Sigmoid colon (tissue), 7 donors: ENCODE results near the gene RAMP1. TPM values are rescaled to one million over a fixed set of nuclear protein-coding genes. Genes with fewer than 3 reads are reported as not detected.

ENCODE experiments used
- DNase-seq: peaks from one replicate; pipeline ENCODE4 v3.0.0-alpha.2; 2019
- H3K27ac ChIP-seq, 4 donors: fragments of 200-600 bp; sonication (generic); one replicate each; pipeline ENCODE4 v1.5.1; 2016 to 2019; ENCODE audit warnings: mild to moderate bottlenecking in 1 of 4
- H3K27me3 ChIP-seq, 3 donors: fragments of 200-600 bp; sonication (generic); one replicate each; pipeline ENCODE4 v1.5.1; 2019; ENCODE audit warnings: mild to moderate bottlenecking in 1 of 3
- H3K36me3 ChIP-seq, 4 donors: fragments of 200-600 bp; sonication (generic); one replicate each; pipeline ENCODE4 v1.5.1; 2016 to 2019
- H3K4me1 ChIP-seq, 4 donors: fragments of 200-600 bp; sonication (generic); one replicate each; pipeline ENCODE4 v1.5.1; 2017 to 2019
- H3K4me3 ChIP-seq, 4 donors: fragments of 200-600 bp; sonication (generic); one replicate each; pipeline ENCODE4 v1.5.1; 2017 to 2019; ENCODE audit warnings: mild to moderate bottlenecking in 2 of 4, moderate library complexity in 1 of 4
- H3K9me3 ChIP-seq, 4 donors: fragments of 200-600 bp in 3 of 4; sonication (generic) in 3 of 4; one replicate each; pipeline versions ENCODE4 v1.5.1 to v1.6.1; 2013 to 2019
- CTCF ChIP-seq, 4 experiments: fragments of 450-650 bp in 3 of 4; fragments of 200-600 bp in 1 of 4; IDR thresholded peaks; one replicate each; pipeline ENCODE4 v1.5.1; 2016 to 2019; ENCODE audit warnings: antibody characterized with exemption in 4 of 4, mild to moderate bottlenecking in 3 of 4, moderate library complexity in 2 of 4
- EP300 ChIP-seq, 4 donors: sonication (generic); formaldehyde crosslinking; IDR thresholded peaks; one replicate each; pipeline ENCODE4 v1.6.1; 2017; ENCODE audit warnings: antibody characterized with exemption in 4 of 4
- POLR2A ChIP-seq, 2 donors: fragments of 450-650 bp; IDR thresholded peaks; one replicate each; pipeline ENCODE4 v1.6.1; 2016; ENCODE audit warnings: antibody characterized with exemption in 2 of 2, mild to moderate bottlenecking in 2 of 2, moderate library complexity in 2 of 2
- POLR2AphosphoS5 ChIP-seq, 4 donors: sonication (generic); formaldehyde crosslinking; IDR thresholded peaks; one replicate each; pipeline ENCODE4 v1.6.1; 2017; ENCODE audit warnings: antibody characterized with exemption in 4 of 4
- WGBS, 2 donors: extraction: QIAGEN DNeasy Blood & Tissue Kit; methylation state at CpG; one replicate each; pipeline ENCODE4 v1.1.7; 2013; 5-methylcytosine and 5-hydroxymethylcytosine counted together
- intact Hi-C: fragments of 100-400 bp; cut with DNase I; formaldehyde crosslinking; loops from one replicate; pipeline ENCODE4 v1.15.1; 2023
- polyA plus RNA-seq, 3 donors: library from polyadenylated mRNA; stranded (reverse); fragments of 200-250 nt; gene quantifications; one replicate each; pipeline ENCODE4 v1.2.3, GENCODE V29; 2013
- total RNA-seq, 4 donors: library from RNA; depleted of rRNA; stranded (reverse); fragments of >200 nt; gene quantifications; one replicate each; pipeline ENCODE4 v1.1.0, GENCODE V29; 2016
- donor health status: healthy with polysubstance abuse.
- donor health status: Bipolar disorder and iron deficiency.
- donor health status: healthy.

The RAMP1 gene
- total and polyA plus RNA-seq, 7 donors = 13.2 to 788 (median 372) TPM; not detected in 1

GRCh38 chr2:237862528-237862895 lies 3.1 kb downstream of the RAMP1 start:
- TF ChIP-seq EP300 (IDR thresholded peaks at IDR 0.05) (no peak), POLR2A (IDR thresholded peaks at IDR 0.05) (no peak), CTCF (IDR thresholded peaks at IDR 0.05) (no peak), POLR2AphosphoS5 (IDR thresholded peaks at IDR 0.05) (no peak)
- H3K9me3 ChIP-seq = no peaks in the 10 kb centered on the region
- peaks cover 0 to 71% (median 70%) of the 10 kb centered on the region in 4 donors for H3K4me1 ChIP-seq
- H3K4me3 ChIP-seq = peak overlapping the region in 1 of 4 donors; percentile 66
- H3K36me3 ChIP-seq = no peaks in the 10 kb centered on the region
- H3K27ac ChIP-seq = peak overlapping the region; percentile 91 to 97 (median 96)
- WGBS, 2 donors = 92 to 95% methylated on average over 8 of the region's 8 CpGs
- H3K27me3 ChIP-seq = no peaks in the 10 kb centered on the region
- DNase-seq = peak; percentile 67
- intact Hi-C loops = loop anchor here (2.0 to 10.0 kb wide), 2 partner anchors 32 to 1462 kb away; no protein-coding TSS in a partner anchor

DNA sequence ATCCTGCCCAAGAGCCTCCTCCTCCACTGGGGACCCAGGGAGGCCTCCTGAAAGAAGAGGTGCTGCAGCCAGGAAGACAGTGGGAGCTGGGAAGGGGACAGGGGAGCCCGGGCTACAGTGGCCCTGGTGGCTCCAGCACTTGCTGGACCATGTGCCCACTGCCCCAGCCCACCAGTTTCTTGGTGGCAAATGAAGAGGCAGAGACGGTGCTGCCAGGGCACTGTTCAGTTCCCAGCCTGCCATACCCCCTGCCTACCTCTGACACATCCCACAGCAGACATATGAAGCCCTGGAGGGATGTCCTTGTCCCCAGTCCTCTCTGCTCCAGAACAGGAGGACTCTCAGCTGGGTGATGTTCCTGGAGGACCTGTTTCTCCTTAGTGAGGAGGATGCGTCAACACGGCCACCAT lies 3.7 kb downstream of the RAMP1 start:
- peak overlapping the region; percentile 91 to 97 (median 96) for H3K27ac ChIP-seq
- DNase-seq = peak; percentile 67
- intact Hi-C loops = loop anchor here (2.0 to 10.0 kb wide), 2 partner anchors 32 to 1462 kb away; no protein-coding TSS in a partner anchor

DNA sequence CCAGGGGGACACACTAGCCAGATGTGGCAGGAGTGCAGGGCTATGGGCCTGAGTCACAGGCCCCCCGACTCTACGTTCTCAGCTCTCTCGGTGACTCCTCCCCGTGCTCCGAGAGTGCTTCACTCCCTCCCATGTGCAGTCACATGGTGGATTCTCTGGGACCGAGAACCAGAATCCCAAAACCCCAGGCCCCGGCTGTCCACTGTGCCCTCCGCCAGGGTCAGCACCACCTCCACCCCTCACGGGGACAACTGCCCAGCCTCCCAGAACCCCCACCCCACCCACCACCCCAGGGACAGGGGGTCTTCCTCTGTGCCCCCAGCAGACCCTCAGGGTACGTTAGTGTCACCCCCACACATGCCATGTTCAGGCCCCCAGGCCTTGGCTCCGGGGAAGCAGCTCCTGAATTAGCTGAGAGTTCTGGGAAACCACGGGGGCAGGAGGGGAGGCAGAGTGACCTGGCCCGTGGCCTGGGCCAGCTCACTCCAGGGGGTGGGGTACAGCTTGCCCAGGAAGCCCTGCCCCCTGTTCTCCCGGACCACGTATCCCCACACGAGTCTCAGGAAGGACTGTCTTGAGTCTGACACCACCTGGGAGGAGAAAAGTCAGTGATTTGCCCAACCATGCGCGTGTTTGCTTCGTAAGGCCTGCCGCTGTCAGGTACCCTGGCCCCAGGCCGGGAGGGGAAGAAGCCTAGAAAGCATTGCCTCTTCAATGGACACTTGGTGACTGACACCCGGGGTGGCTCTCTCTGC lies 4.4 kb downstream of the RAMP1 start:
- H3K4me3 ChIP-seq = peak overlapping the region in 2 of 4 donors; percentile 12 to 18
- intact Hi-C loops = loop anchor here (2.0 to 10.0 kb wide), 2 partner anchors 31 to 1461 kb away; no protein-coding TSS in a partner anchor
- DNase-seq = peak; percentile 76

More for the DNA sequence above, 3.7 kb downstream of the RAMP1 start:
- WGBS, 2 donors = 86 to 94% methylated on average over 4 of the region's 4 CpGs
- Histone ChIP-seq H3K27me3 (no peaks in the 10 kb centered on the region), H3K4me3 (peak overlapping the region in 1 of 4 donors; percentile 18), H3K9me3 (no peaks in the 10 kb centered on the region), H3K36me3 (no peaks in the 10 kb centered on the region), H3K4me1 (peaks cover 0 to 76% (median 75%) of the 10 kb centered on the region in 4 donors)
- no peak for TF ChIP-seq EP300 (IDR thresholded peaks at IDR 0.05)
- no peak for TF ChIP-seq POLR2A (IDR thresholded peaks at IDR 0.05)

GRCh38 chr2:237864444-237864931 lies 5.1 kb downstream of the RAMP1 start:
- peaks cover 0 to 81% (median 77%) of the 10 kb centered on the region in 4 donors for H3K4me1 ChIP-seq
- no peak for DNase-seq
- TF ChIP-seq POLR2A (IDR thresholded peaks at IDR 0.05) (no peak), EP300 (IDR thresholded peaks at IDR 0.05) (peak in 1 of 4 donors; percentile 1), POLR2AphosphoS5 (IDR thresholded peaks at IDR 0.05) (no peak), CTCF (IDR thresholded peaks at IDR 0.05) (no peak)
- no peaks in the 10 kb centered on the region for H3K27me3 ChIP-seq
- no peaks in the 10 kb centered on the region for H3K9me3 ChIP-seq
- peak overlapping the region in 1 of 4 donors; percentile 12 for H3K4me3 ChIP-seq
- no peaks in the 10 kb centered on the region for H3K36me3 ChIP-seq
- WGBS, 2 donors = 79 to 82% methylated on average over 10 of the region's 10 CpGs
- H3K27ac ChIP-seq = peak overlapping the region; percentile 91 to 97 (median 96)
- intact Hi-C loops = loop anchor here (10.0 kb wide), 1 partner anchor 1460 kb away; no protein-coding TSS in a partner anchor

More for the DNA sequence above, 4.4 kb downstream of the RAMP1 start:
- no peak for TF ChIP-seq CTCF (IDR thresholded peaks at IDR 0.05)
- peak in 2 of 4 donors; percentile 12 to 58 for TF ChIP-seq POLR2AphosphoS5 (IDR thresholded peaks at IDR 0.05)
- TF ChIP-seq EP300 (IDR thresholded peaks at IDR 0.05) = peak in 1 of 4 donors; percentile 7
- TF ChIP-seq POLR2A (IDR thresholded peaks at IDR 0.05) = no peak
- Histone ChIP-seq H3K27me3 (no peaks in the 10 kb centered on the region), H3K27ac (peak overlapping the region; percentile 91 to 97 (median 96)), H3K36me3 (no peaks in the 10 kb centered on the region), H3K9me3 (no peaks in the 10 kb centered on the region), H3K4me1 (peaks cover 0 to 79% (median 76%) of the 10 kb centered on the region in 4 donors)
- 86 to 93% methylated on average over 22 of the region's 22 CpGs for WGBS, 2 donors
